Measurements from ENCODE around the gene STK32B.

Gene STK32B

DNA sequence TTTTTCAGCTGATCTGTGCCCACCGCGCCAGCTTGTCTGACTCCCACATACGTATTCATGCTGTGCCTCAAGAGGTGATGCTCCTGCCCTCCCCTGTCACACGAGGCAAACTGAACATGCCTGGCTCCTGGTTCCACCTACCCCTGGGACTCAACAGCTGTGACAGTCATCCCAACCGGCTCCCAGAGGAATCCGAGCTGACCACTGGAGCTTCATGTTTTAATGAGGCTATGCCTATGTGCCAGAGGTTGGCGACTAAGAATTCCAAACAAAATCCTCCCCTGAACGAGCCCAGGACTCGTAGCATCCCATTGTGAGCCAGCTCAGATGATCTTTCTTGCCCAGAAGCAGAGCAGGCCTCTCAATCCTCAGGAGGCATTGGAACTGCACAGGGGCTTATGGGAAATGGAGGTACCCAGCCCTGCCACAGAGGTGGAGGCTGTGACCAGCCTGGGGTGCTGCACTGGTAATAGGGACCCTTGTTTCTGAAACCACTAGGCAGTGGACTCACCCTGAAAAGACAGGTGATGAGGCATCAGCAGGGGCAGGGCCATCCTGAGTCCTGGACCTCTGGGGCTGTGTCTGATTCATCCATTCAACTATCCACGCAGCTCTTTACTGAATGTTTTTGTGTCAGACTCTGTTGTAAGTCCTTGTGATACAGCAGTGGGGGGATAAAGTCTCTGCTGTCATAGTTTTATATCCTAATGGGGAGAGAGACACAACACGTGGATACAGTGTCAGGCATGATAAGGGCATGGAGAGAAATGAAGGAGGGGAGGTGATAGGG lies 332.1 kb downstream of the STK32B start:
- no peak overlapping the region for H3K4me3 ChIP-seq (ENCODE audit: low read depth, low read length)
- H3K36me3 ChIP-seq (ENCODE audit: control insufficient read depth, insufficient read depth, low read length), result no peaks in the 10 kb centered on the region
- H3K79me2 ChIP-seq, result no peaks in the 10 kb centered on the region
- TF ChIP-seq, protein P1, sequence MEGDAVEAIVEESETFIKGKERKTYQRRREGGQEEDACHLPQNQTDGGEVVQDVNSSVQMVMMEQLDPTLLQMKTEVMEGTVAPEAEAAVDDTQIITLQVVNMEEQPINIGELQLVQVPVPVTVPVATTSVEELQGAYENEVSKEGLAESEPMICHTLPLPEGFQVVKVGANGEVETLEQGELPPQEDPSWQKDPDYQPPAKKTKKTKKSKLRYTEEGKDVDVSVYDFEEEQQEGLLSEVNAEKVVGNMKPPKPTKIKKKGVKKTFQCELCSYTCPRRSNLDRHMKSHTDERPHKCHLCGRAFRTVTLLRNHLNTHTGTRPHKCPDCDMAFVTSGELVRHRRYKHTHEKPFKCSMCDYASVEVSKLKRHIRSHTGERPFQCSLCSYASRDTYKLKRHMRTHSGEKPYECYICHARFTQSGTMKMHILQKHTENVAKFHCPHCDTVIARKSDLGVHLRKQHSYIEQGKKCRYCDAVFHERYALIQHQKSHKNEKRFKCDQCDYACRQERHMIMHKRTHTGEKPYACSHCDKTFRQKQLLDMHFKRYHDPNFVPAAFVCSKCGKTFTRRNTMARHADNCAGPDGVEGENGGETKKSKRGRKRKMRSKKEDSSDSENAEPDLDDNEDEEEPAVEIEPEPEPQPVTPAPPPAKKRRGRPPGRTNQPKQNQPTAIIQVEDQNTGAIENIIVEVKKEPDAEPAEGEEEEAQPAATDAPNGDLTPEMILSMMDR (IDR thresholded peaks at IDR 0.05), result no peak
- no peak overlapping the region for H3K4me2 ChIP-seq (ENCODE audit: low read length)
- H3K4me1 ChIP-seq, result no peaks in the 10 kb centered on the region
- H3K27me3 ChIP-seq (ENCODE audit: control insufficient read depth, insufficient read depth, low read length), result no peaks in the 10 kb centered on the region
- H3K27ac ChIP-seq, result no peak overlapping the region
- no peak overlapping the region for H3K9ac ChIP-seq
- no peaks in the 10 kb centered on the region for H3K9me3 ChIP-seq (ENCODE audit: control insufficient read depth, low read length)
- no peak overlapping the region for H2AFZ ChIP-seq

DNA sequence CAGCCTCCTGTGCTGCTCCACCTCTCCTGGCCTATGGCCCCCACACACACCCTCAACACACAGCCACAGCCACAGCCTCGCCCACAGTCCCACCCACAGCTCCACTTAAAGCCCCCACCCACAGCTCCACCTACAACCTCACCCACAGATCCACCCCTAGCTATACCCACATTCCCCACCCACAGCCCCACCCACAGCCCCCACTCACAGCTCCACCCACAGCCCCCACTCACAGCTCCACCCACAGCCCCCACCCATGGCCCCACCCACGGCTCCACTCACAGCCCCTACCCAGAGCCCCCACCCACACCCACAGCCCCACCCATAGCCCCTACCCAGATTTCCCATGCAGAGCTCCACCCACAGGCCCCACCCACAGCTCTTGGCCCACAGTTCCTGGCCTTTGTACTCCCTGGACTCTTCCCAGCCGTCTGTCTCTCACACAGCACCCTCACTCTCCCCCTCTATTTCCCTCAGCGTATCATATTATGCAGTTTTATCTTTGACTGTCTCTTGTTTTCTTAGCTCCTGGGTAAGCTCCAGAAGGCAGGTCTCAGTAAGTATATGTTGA lies 334.5 kb downstream of the STK32B start:
- Histone ChIP-seq H3K27ac (no peak overlapping the region), H3K36me3 (ENCODE audit: control insufficient read depth, insufficient read depth, low read length) (no peaks in the 10 kb centered on the region), H3K9ac (no peak overlapping the region), H3K9me3 (ENCODE audit: control insufficient read depth, low read length) (no peaks in the 10 kb centered on the region), H3K4me3 (ENCODE audit: low read depth, low read length) (no peak overlapping the region), H3K4me1 (no peaks in the 10 kb centered on the region), H3K27me3 (ENCODE audit: control insufficient read depth, insufficient read depth, low read length) (no peaks in the 10 kb centered on the region), H3K4me2 (ENCODE audit: low read length) (no peak overlapping the region), H3K79me2 (no peaks in the 10 kb centered on the region), H2AFZ (no peak overlapping the region)
- TF ChIP-seq, protein P1 (IDR thresholded peaks at IDR 0.05), result no peak

DNA sequence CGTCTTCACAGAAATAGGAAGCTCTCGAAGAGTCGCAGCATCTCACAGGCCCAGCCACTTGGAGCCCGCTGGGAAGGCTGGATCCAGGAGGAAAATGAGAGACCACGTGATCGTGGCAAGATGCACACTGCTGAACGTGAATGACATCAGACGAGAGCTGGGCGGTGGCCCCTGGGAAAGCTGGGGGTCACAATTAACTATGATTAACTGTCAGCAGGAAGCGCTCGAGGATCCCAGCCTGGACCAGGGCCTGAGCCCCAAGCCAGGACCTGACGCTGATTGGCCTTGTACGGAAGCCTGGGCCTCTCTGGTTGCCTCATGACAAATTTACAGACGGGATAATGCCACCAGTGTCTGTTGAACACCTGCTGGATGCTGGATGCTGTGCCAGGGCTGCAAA lies 335.6 kb downstream of the STK32B start:
- no peak overlapping the region for H2AFZ ChIP-seq
- H3K36me3 ChIP-seq (ENCODE audit: control insufficient read depth, insufficient read depth, low read length), result no peaks in the 10 kb centered on the region
- H3K9me3 ChIP-seq (ENCODE audit: control insufficient read depth, low read length), result no peaks in the 10 kb centered on the region
- H3K27me3 ChIP-seq (ENCODE audit: control insufficient read depth, insufficient read depth, low read length), result no peaks in the 10 kb centered on the region
- no peaks in the 10 kb centered on the region for H3K4me1 ChIP-seq
- no peak overlapping the region for H3K4me3 ChIP-seq (ENCODE audit: low read depth, low read length)
- H3K4me2 ChIP-seq (ENCODE audit: low read length), result no peak overlapping the region
- no peak overlapping the region for H3K27ac ChIP-seq
- H3K9ac ChIP-seq, result no peak overlapping the region
- H3K79me2 ChIP-seq, result no peaks in the 10 kb centered on the region
- TF ChIP-seq, protein P1 (IDR thresholded peaks at IDR 0.05), result no peak

DNA sequence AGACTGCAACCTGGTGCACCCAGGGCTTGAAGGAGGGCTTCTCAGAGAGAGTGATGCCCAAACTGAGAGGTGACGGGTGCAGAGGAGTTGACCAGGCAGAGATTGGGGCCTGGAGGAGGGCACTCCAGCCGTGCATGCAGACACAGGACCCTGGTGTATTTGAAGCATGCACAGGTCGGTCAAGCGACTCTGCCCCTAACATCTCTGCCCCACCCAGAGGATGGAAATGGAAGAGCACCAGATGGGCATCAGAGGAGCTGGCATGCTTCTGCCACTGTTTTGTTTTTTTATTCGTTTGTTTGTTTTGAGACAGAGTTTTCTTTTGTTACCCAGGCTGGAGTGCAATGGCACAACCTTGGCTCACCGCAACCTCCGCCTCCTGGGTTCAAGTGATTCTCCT lies 336.2 kb downstream of the STK32B start:
- H3K4me3 ChIP-seq (ENCODE audit: low read depth, low read length), result no peak overlapping the region
- no peaks in the 10 kb centered on the region for H3K9me3 ChIP-seq (ENCODE audit: control insufficient read depth, low read length)
- H3K27me3 ChIP-seq (ENCODE audit: control insufficient read depth, insufficient read depth, low read length), result no peaks in the 10 kb centered on the region
- H3K9ac ChIP-seq, result no peak overlapping the region
- no peaks in the 10 kb centered on the region for H3K36me3 ChIP-seq (ENCODE audit: control insufficient read depth, insufficient read depth, low read length)
- no peak overlapping the region for H3K4me2 ChIP-seq (ENCODE audit: low read length)
- H3K27ac ChIP-seq, result no peak overlapping the region
- H2AFZ ChIP-seq, result no peak overlapping the region
- TF ChIP-seq, protein P1 (IDR thresholded peaks at IDR 0.05), result no peak
- no peaks in the 10 kb centered on the region for H3K4me1 ChIP-seq
- H3K79me2 ChIP-seq, result no peaks in the 10 kb centered on the region
